ENCODE results near the gene TMEM247. TPM values are rescaled to one million over a fixed set of nuclear protein-coding genes. Genes with fewer than 3 reads are reported as not detected.

TMEM247 gene
- total and polyA plus RNA-seq, 10 of the 15 experiments (the other 5 are each of a cell fraction or from before 2014, with no cell fraction given), result not detected

- Histone ChIP-seq H3K4me2 (ENCODE audit: control insufficient read depth, insufficient read depth) (no peak overlapping the region), H2AFZ (ENCODE audit: control insufficient read depth, low read depth, low read length) (no peak overlapping the region), H3K27ac (ENCODE audit: control insufficient read depth, insufficient read depth) (no peak overlapping the region), H3K36me3 (ENCODE audit: control insufficient read depth in 2 of 2, insufficient read depth in 2 of 2, low read length in 1 of 2) (no peaks in the 10 kb centered on the region), H4K20me1 (ENCODE audit: control insufficient read depth, insufficient read depth) (no peaks in the 10 kb centered on the region; the same call in 1 of the 2 replicates), H3K27me3 (replicated peaks in 1 of 2; ENCODE audit: control insufficient read depth in 2 of 2, insufficient read depth in 2 of 2, low read length in 1 of 2) (no peaks in the 10 kb centered on the region), H3K9ac (ENCODE audit: control insufficient read depth, insufficient read depth, low read length) (no peak overlapping the region), H3K9me3 (replicated peaks; ENCODE audit: control insufficient read depth, insufficient read depth, low read length) (no peaks in the 10 kb centered on the region), H3K4me3 (no peak overlapping the region), H3K4me1 (ENCODE audit: control insufficient read depth, insufficient read depth, low read length) (peaks cover 23% of the 10 kb centered on the region), H3K79me2 (ENCODE audit: control insufficient read depth, insufficient read depth, low read length) (no peaks in the 10 kb centered on the region)
- DNase-seq (ENCODE audit: low read depth, low spot score) (no peak), FAIRE-seq (no peak), ATAC-seq (no peak)
- ChIA-PET POLR2A (interaction anchor here (1.4 kb wide), 1 partner anchor 57 kb away, joined by 3 read pairs; no protein-coding TSS in a partner anchor), RAD21 (ENCODE audit: unreplicated experiment) (no interaction called here), CTCF (interaction anchor here (0.9 to 3.4 kb wide), 4 partner anchors 19 to 162 kb away, joined by 4 to 19 read pairs (median 5); no protein-coding TSS in a partner anchor), SMC1A (ENCODE audit: uncharacterized antibody, unreplicated experiment) (interaction anchor here (3.1 to 12.4 kb wide), 2 partner anchors 59 to 114 kb away, joined by 11 to 89 read pairs; no protein-coding TSS in a partner anchor)
- BruUV-seq (replicated peaks), result no TSS peak
- in situ Hi-C loops (cut with MboI), result no loop called here
- WGBS (ENCODE audit: insufficient coverage, insufficient replicate concordance, low lambda C conversion rate, missing lambda C conversion rate), result 13% methylated on average over 2 of the region's 2 CpGs
- intact Hi-C loops (cut with micrococcal nuclease; ENCODE audit: unreplicated experiment), result no loop called here
- no peak for TF ChIP-seq BCLAF1 (IDR thresholded peaks at IDR 0.05)
- no peak for TF ChIP-seq EED (IDR thresholded peaks at IDR 0.05; ENCODE audit: low read depth)
- no peak for TF ChIP-seq CHD2 (IDR thresholded peaks at IDR 0.05; ENCODE audit: borderline replicate concordance, low read depth, low read length)
- TF ChIP-seq GABPA (IDR thresholded peaks at IDR 0.05; ENCODE audit: low read depth), result no peak
- no peak for TF ChIP-seq BMI1 (IDR thresholded peaks at IDR 0.05; ENCODE audit: borderline replicate concordance)
- no peak for TF ChIP-seq ZBTB40 (IDR thresholded peaks at IDR 0.05; ENCODE audit: borderline replicate concordance)
Observed at GRCh38 chr2:46488389-46488788, 9.0 kb downstream of the TMEM247 start.

All from GM12878 (cell line).